ENCODE measurements around the gene S100PBP.

Gene S100PBP

DNA sequence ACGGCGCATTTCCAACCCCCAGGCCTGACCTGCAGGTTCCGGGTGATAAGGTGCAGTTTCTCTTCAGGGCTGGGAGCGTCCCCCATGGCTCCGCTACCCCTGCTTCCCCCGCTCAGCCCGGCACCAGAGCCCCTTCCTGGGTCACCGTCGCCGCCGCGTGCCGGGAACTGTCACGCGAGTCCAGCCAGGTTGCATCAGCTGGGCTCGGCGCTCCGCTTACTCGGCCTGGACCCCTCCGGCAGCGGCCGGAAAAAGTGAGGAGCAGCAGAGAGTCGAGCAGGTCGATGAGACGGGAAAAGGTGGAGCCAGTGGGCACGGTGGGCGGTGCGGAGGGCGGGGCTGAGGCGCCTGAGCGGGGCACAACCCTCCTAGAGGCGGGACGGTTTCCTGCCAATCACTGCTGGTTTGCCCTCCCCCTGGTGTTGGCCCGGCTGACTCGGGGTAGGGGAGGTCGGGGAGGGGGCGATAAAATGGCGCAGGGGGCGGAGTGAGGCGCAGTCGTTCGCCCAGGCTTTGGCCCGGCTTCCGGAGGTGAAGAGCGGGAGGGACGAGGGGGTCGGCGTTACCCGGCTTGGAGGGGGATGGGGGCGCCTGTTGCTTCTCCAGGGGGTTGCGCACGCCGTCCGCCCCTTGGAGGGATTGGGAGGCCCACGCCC, at the start of gene S100PBP, which contains the start of gene YARS1:
TSS of gene S100PBP (plus strand) at position 495 of the 656 bp plus-strand sequence. CDS start 8,447 bp downstream, outside the sequence.
TSS of gene YARS1 (minus strand) at position 200 of the 656 bp plus-strand sequence. CDS start at position 86, 114 bp downstream.
- DNase-seq, result peak; percentile 99

DNA sequence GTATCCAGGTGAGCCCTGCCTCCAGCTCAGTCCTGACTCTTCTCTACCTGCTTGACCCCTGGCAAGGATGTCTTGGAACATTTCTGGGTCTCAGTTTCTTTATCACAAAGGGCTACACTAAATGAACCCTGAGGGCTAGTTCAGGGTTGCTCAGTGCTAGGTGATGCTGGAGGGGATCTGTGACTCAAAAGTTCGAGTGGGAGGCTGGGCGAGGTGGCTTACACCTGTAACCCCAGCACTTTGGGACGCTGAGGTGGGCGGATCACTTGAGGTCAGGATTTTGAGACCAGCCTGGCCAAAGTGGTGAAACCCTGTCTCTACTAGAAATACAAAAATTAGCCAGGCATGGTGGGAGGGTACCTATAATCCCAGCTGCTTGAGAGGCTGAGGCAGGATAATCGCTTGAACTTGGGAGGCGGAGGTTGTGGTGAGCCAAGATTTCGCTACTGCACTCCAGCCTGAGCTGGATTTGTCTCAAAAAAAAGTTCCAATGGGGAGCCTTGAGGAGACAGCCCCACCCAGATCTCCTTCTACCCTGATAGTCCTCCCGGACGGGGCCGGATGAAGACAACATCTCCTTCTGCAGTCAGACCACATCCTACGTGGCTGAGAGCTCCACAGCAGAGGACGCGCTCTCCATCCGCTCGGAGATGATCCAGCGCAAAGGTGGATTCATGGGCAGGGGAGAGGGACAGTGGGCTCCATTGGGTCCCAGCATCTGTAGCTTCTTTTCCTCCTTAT, 49.2 kb upstream of the S100PBP start:
- DNase-seq, result no peak

GRCh38 chr1:32769524-32770220, 47.8 kb upstream of the S100PBP start:
- no peak for DNase-seq

DNA sequence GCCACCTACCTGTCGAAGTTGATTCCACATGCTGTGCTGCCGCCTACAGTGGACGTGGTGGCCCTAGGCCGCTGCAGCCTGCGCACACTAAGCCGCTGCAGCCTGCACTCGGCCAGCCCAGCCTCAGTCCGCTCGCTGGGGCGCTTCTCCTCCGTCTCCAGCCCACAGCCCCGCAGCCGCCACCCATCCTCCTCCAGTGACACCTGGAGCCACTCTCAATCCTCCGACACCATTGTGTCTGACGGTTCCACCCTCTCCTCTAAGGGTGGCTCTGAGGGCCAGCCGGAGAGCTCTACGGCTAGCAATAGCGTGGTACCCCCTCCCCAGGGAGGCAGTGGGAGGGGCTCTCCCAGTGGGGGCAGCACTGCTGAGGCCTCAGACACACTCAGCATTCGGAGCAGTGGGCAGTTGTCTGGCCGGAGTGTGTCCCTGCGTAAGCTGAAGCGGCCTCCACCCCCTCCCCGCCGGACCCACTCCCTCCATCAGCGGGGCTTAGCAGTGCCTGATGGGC, 47.2 kb upstream of the S100PBP start:
- DNase-seq, result peak; percentile 20

DNA sequence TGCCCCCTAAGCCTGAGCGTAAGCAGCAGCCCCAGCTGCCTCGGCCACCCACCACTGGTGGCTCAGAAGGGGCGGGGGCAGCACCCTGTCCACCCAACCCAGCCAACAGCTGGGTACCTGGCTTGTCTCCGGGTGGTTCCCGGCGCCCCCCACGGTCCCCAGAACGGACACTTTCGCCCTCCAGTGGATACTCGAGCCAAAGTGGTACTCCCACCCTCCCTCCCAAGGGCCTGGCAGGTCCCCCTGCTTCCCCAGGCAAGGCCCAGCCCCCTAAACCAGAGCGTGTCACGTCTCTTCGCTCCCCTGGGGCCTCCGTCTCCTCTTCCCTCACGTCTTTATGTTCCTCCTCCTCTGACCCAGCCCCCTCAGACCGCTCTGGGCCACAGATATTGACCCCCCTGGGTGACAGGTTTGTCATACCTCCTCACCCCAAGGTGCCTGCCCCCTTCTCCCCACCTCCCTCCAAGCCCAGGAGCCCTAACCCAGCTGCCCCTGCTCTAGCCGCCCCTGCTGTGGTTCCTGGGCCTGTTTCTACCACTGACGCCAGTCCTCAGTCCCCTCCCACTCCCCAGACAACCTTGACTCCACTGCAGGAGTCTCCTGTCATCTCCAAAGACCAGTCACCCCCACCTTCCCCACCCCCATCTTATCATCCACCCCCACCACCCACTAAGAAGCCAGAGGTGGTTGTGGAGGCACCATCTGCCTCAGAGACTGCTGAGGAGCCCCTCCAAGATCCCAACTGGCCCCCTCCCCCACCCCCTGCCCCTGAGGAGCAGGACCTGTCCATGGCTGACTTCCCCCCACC, 46.5 kb upstream of the S100PBP start:
- DNase-seq, result no peak

DNA sequence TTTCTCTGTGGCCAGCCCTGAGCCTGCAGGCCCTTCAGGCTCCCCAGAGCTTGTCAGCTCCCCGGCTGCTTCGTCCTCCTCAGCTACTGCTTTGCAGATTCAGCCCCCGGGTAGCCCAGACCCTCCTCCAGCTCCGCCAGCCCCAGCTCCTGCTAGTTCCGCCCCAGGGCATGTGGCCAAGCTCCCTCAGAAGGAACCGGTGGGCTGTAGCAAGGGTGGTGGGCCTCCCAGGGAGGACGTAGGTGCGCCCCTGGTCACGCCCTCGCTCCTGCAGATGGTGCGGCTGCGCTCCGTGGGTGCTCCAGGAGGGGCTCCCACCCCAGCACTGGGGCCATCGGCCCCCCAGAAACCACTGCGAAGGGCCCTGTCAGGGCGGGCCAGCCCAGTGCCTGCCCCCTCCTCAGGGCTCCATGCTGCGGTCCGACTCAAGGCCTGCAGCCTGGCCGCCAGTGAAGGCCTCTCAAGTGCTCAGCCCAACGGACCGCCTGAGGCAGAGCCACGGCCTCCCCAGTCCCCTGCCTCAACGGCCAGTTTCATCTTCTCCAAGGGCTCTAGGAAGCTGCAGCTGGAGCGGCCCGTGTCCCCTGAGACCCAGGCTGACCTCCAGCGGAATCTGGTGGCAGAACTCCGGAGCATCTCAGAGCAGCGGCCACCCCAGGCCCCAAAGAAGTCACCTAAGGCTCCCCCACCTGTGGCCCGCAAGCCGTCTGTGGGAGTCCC, 45.7 kb upstream of the S100PBP start:
- DNase-seq, result no peak

GRCh38 chr1:32772281-32773017, 45.0 kb upstream of the S100PBP start:
- DNase-seq, result no peak

DNA sequence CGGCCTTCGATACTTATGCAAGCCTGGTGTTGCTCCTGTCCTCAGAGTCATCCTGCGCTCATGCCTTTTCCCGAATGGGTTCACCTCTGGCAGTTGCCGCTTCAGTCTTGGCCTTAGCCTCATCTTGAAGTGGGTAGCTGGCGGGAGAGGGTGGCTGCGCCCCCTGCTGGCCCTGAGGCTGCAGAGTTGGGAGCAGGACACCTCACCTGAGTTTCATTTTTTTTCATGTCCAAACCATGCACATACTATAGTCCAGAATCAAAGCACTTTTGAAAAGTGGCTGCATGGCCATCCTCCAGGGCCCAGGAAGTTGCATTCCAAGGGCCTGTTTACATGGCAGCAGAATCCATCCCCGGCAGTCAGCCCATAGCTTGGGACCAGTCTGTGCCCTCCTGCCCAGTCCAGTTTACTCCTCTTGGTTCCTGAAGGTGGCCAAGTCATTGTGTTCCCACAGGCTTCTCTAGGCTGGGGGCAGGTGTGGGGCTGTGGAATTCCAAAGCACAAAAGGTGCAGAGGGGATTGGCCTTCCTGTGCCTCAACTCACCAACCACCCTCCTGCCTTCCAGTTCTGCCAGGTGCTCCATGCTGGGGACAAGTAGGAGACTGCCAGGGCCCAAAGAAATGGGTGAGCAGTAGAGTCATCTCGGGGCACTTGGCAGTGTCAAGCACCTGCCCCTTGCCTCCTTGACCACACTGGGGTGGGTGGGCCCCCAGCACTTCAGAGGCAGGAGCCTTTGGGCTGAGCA, 44.3 kb upstream of the S100PBP start:
- peak; percentile 89 for DNase-seq

GRCh38 chr1:32773764-32774463, 43.5 kb upstream of the S100PBP start:
- no peak for DNase-seq

DNA sequence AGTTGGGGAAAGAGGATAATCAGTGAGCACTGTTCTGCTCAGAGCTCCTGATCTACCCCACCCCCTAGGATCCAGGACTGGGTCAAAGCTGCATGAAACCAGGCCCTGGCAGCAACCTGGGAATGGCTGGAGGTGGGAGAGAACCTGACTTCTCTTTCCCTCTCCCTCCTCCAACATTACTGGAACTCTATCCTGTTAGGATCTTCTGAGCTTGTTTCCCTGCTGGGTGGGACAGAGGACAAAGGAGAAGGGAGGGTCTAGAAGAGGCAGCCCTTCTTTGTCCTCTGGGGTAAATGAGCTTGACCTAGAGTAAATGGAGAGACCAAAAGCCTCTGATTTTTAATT, 43.0 kb upstream of the S100PBP start:
- no peak for DNase-seq

GRCh38 chr1:32774950-32775634, 42.4 kb upstream of the S100PBP start:
- peak; percentile 51 for DNase-seq

DNA sequence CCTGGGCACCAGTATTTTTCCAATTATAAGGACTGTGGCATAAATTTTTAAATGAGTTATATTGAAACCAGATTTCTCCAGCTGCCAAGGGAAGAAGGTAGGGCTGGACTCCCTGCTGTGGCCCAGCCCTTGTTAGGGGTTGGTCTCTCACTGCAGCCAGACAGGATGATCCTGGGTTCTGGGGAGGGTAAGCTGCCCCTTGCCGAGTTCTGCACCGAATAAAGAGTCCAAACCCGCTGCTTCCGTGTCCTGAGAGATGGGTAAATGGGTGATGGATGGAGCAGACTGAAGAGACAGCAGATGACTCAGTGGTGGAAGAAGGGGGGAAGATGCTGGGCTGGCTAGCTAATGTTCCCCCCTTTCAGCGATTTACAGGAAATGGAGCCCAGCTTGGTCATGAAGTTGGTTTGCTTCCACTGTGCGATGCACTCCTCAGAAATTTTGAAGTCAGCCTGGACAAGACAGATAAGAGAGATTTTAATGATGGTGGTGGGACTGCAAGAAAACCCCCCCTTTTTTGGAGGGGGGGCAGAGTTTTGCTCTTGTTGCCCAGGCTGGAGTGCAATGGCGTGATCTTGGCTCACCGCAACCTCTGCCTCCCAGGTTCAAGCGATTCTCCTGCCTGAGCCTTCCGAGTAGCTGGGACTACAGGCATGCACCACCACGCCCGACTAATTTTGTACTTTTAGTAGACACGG, 41.7 kb upstream of the S100PBP start:
- DNase-seq, result no peak

GRCh38 chr1:32779242-32779641, 38.2 kb upstream of the S100PBP start:
- no peak for DNase-seq

GRCh38 chr1:32780005-32780404, 37.4 kb upstream of the S100PBP start:
- DNase-seq, result no peak

DNA sequence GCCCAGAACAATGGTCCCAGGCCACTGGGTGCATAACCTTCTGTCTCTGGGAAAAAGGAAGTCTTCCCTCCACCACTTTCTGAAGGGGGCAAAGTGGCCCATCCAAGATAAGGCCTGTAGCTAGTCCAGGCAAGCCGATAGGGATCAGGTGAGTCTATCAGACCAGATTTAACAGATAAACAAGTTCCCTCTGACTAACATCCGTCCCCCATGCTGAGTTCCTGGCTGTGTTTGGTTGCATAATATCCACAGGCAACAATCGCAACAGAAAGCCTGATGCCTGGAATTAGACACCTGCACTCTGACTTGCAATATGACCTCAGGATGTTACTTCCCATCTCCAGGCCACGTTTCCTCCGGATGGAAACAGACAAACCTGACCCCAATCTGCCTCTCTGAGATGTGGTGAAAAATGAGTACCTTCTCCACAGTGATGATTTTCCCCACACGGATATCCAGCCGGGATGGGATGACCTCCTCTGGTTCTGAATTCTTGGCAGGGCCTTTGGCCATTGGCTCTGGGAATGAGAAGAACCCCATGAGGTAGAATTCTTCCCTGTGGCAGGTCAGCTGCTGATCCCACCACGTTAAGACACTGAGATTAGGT, 36.7 kb upstream of the S100PBP start:
- no peak for DNase-seq

- no peak for DNase-seq
These were observed 35.4 kb upstream of the S100PBP start for GRCh38 chr1:32782086-32782485.

DNA sequence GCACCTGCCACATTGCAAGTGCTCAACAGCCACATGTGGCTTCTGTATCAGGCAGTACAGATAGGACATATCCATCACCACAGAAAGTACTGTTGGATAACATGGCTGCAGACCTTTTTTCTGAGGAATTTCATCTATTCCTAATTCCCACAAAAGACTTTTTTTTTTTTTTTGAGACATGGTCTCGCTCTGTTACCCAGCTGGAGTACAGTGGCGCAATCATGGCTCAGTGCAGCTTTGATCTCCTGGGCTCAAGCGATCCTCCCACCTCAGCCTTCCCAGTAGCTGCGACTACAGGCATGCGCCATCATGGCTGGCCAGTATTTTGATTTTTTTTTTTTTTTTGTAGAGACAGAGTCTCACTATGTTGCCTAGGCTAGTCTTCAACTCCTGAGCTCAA, 33.6 kb upstream of the S100PBP start:
- no peak for DNase-seq

DNA sequence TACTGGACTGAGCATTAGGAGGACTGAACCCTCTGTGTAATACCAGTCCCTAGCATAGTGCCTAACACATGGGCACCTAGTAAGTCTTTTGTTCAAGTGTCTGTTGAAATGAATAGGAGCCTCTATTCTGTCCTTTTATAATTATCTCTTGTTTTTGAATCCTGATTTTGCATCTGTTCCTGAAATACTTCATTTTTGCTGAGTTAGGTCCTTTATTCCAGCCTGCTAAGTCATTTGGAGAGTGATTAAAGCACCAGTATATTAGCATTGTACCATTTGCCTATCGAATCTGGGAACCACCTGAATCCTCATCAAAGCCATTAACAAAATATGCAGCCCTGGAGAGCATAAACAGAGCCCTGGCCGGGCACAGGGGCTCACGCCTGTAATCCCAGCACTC, 32.6 kb upstream of the S100PBP start:
- no peak for DNase-seq
